Mesenchymal stem cell (in vitro differentiated cells and primary cell): ENCODE measurements around the gene NUDC.

Source experiments
- DNase-seq: peaks from one replicate; pipeline ENCODE4 v3.0.0-alpha.2; 2013
- H2AFZ ChIP-seq: one replicate; pipeline ENCODE4 v1.6.1; 2013; ENCODE audit warnings: low read depth, mild to moderate bottlenecking, control low read depth, inconsistent platforms, low read length, moderate library complexity
- H2AK5ac ChIP-seq: 2 replicates; pipeline ENCODE4 v1.6.1; 2013; ENCODE audit warnings: low read length, moderate library complexity, mild to moderate bottlenecking, inconsistent platforms; ENCODE audit not compliant: severe bottlenecking
- H2BK120ac ChIP-seq: one replicate; pipeline ENCODE4 v1.6.1; 2013; ENCODE audit warnings: low read depth, mild to moderate bottlenecking, inconsistent platforms, low read length, moderate library complexity
- H2BK12ac ChIP-seq, 2 experiments: one replicate each; pipeline ENCODE4 v1.6.1; 2013; ENCODE audit warnings: inconsistent platforms in 2 of 2, low read length in 2 of 2, mild to moderate bottlenecking in 2 of 2, moderate library complexity in 2 of 2, control low read depth in 1 of 2
- H2BK15ac ChIP-seq: one replicate; pipeline ENCODE4 v1.6.1; 2013; ENCODE audit warnings: mild to moderate bottlenecking, low read depth, inconsistent platforms; ENCODE audit not compliant: poor library complexity, severe bottlenecking
- H2BK5ac ChIP-seq: 2 replicates; pipeline ENCODE4 v1.6.1; 2013; ENCODE audit warnings: low read depth, mild to moderate bottlenecking, low read length, control low read depth, inconsistent platforms; ENCODE audit not compliant: poor library complexity, severe bottlenecking
- H3K14ac ChIP-seq, 2 experiments: one replicate each; pipeline ENCODE4 v1.6.1; 2013; ENCODE audit warnings: inconsistent platforms in 2 of 2, low read length in 2 of 2, control low read depth in 1 of 2, mild to moderate bottlenecking in 1 of 2, moderate library complexity in 1 of 2
- H3K18ac ChIP-seq, 2 experiments: one replicate each; pipeline ENCODE4 v1.6.1; 2013; ENCODE audit warnings: inconsistent platforms in 2 of 2, low read length in 2 of 2, control low read depth in 1 of 2, low read depth in 1 of 2, mild to moderate bottlenecking in 1 of 2
- H3K23ac ChIP-seq, 2 experiments: one replicate each; pipeline ENCODE4 v1.6.1; 2013; ENCODE audit warnings: inconsistent platforms in 2 of 2, low read length in 2 of 2, mild to moderate bottlenecking in 2 of 2, moderate library complexity in 2 of 2, control low read depth in 1 of 2
- H3K27ac ChIP-seq: 2 replicates; pipeline ENCODE4 v1.5.1; 2013; ENCODE audit warnings: mild to moderate bottlenecking, moderate library complexity, low read length, control low read depth, inconsistent platforms; ENCODE audit not compliant: poor library complexity, severe bottlenecking
- H3K27me3 ChIP-seq, 2 experiments: 2 replicates each; pipeline versions ENCODE4 v1.6.1 to v1.7.0; 2013; ENCODE audit warnings: low read length in 2 of 2, mild to moderate bottlenecking in 2 of 2, moderate library complexity in 2 of 2, control low read depth in 1 of 2, inconsistent platforms in 1 of 2; ENCODE audit not compliant: control insufficient read depth in 1 of 2, insufficient read depth in 1 of 2
- H3K36me3 ChIP-seq, 2 experiments: 2 replicates each; pipeline versions ENCODE4 v1.6.1 to v1.7.0; 2013; ENCODE audit warnings: low read length in 2 of 2, control low read depth in 1 of 2, inconsistent platforms in 1 of 2, low read depth in 1 of 2, mild to moderate bottlenecking in 1 of 2; ENCODE audit not compliant: insufficient read depth in 2 of 2, control insufficient read depth in 1 of 2
- H3K4ac ChIP-seq, 2 experiments: one replicate each; pipeline ENCODE4 v1.6.1; 2013; ENCODE audit warnings: inconsistent platforms in 2 of 2, low read length in 2 of 2, mild to moderate bottlenecking in 2 of 2, moderate library complexity in 2 of 2, control low read depth in 1 of 2, low read depth in 1 of 2
- H3K4me1 ChIP-seq: 2 replicates; pipeline ENCODE4 v1.6.1; 2013; ENCODE audit warnings: low read depth, low read length, control low read depth; ENCODE audit not compliant: control insufficient read depth, insufficient read depth
- H3K4me2 ChIP-seq: 2 replicates; pipeline ENCODE4 v1.6.1; 2013; ENCODE audit warnings: low read length, mild to moderate bottlenecking, inconsistent platforms; ENCODE audit not compliant: poor library complexity, severe bottlenecking
- H3K4me3 ChIP-seq, 2 experiments: 2 replicates each; pipeline versions ENCODE4 v1.5.1 to v1.7.0; 2013; ENCODE audit warnings: low read length in 2 of 2, mild to moderate bottlenecking in 2 of 2, control low read depth in 1 of 2, low read depth in 1 of 2; ENCODE audit not compliant: insufficient read depth in 1 of 2
- H3K79me1 ChIP-seq: replicated peaks from 2 replicates; pipeline ENCODE4 v1.6.1; 2013; ENCODE audit warnings: mild to moderate bottlenecking, control low read depth, low read length, inconsistent platforms; ENCODE audit not compliant: poor library complexity, severe bottlenecking
- H3K9ac ChIP-seq: 2 replicates; pipeline ENCODE4 v1.7.0; 2013; ENCODE audit warnings: mild to moderate bottlenecking, low read length, moderate library complexity
- H3K9me3 ChIP-seq: 2 replicates; pipeline ENCODE4 v1.7.0; 2013; ENCODE audit warnings: mild to moderate bottlenecking, low read length; ENCODE audit not compliant: control insufficient read depth
- H4K8ac ChIP-seq: one replicate; pipeline ENCODE4 v1.6.1; 2013; ENCODE audit warnings: inconsistent platforms, mild to moderate bottlenecking, low read length, moderate library complexity
- H4K91ac ChIP-seq: one replicate; pipeline ENCODE4 v1.6.1; 2013; ENCODE audit warnings: mild to moderate bottlenecking, low read length, inconsistent platforms
- WGBS: methylation state at CpG from one replicate; pipeline ENCODE4 v1.1.7; 2013; ENCODE audit warnings: mixed read lengths; 5-methylcytosine and 5-hydroxymethylcytosine counted together

The NUDC gene

GRCh38 chr1:26965628-26966027 lies 44.1 kb downstream of the NUDC start:
- Histone ChIP-seq H3K4me2 (no peak overlapping the region), H3K4me3 (no peak overlapping the region), H3K14ac (no peak overlapping the region), H3K27me3 (peaks cover 0 to 28% of the 10 kb centered on the region in 2 experiments), H3K79me1 (no peaks in the 10 kb centered on the region), H3K36me3 (no peaks in the 10 kb centered on the region), H3K9me3 (no peaks in the 10 kb centered on the region), H2AFZ (no peak overlapping the region), H3K4me1 (peaks cover under 1% of the 10 kb centered on the region), H2BK5ac (no peak overlapping the region), H2BK12ac (no peak overlapping the region), H4K91ac (no peak overlapping the region), H2BK15ac (peak overlapping the region; percentile 52), H3K4ac (no peak overlapping the region), H3K27ac (no peak overlapping the region), H2BK120ac (no peak overlapping the region), H3K9ac (no peak overlapping the region), H2AK5ac (no peak overlapping the region), H4K8ac (no peak overlapping the region), H3K18ac (no peak overlapping the region), H3K23ac (no peak overlapping the region)
- no peak for DNase-seq
- 98% methylated on average over 6 of the region's 9 CpGs for WGBS

- Histone ChIP-seq H2BK12ac (no peak overlapping the region), H3K18ac (no peak overlapping the region), H2AK5ac (no peak overlapping the region), H3K23ac (no peak overlapping the region), H2BK5ac (no peak overlapping the region), H2AFZ (no peak overlapping the region), H3K27me3 (peaks cover 0 to 30% of the 10 kb centered on the region in 2 experiments), H3K4ac (no peak overlapping the region), H3K9ac (no peak overlapping the region), H3K4me3 (no peak overlapping the region), H3K4me1 (peaks cover 14% of the 10 kb centered on the region), H3K14ac (no peak overlapping the region), H3K4me2 (no peak overlapping the region), H3K27ac (no peak overlapping the region), H4K8ac (no peak overlapping the region), H2BK15ac (no peak overlapping the region), H3K79me1 (no peaks in the 10 kb centered on the region), H3K36me3 (no peaks in the 10 kb centered on the region), H2BK120ac (no peak overlapping the region), H4K91ac (no peak overlapping the region), H3K9me3 (no peaks in the 10 kb centered on the region)
- WGBS: 90% methylated on average over 7 of the region's 7 CpGs
- no peak for DNase-seq
These were observed 49.3 kb downstream of the NUDC start for GRCh38 chr1:26970810-26971209.

GRCh38 chr1:26971590-26971989 lies 50.0 kb downstream of the NUDC start:
- Histone ChIP-seq H3K23ac (no peak overlapping the region), H3K18ac (peak overlapping the region; percentile 25 to 73), H4K8ac (peak overlapping the region; percentile 10), H3K4me2 (no peak overlapping the region), H3K4ac (peak overlapping the region in 1 of 2 experiments; percentile 54), H2AFZ (no peak overlapping the region), H3K14ac (no peak overlapping the region), H3K27ac (no peak overlapping the region), H2BK15ac (peak overlapping the region; percentile 6), H3K4me3 (no peak overlapping the region), H2AK5ac (peak overlapping the region; percentile 62), H3K9me3 (no peaks in the 10 kb centered on the region), H4K91ac (peak overlapping the region; percentile 8), H3K9ac (no peak overlapping the region), H3K4me1 (peaks cover 14% of the 10 kb centered on the region), H2BK120ac (no peak overlapping the region), H2BK12ac (peak overlapping the region in 1 of 2 experiments; percentile 51), H3K36me3 (no peaks in the 10 kb centered on the region), H3K79me1 (no peaks in the 10 kb centered on the region), H2BK5ac (no peak overlapping the region), H3K27me3 (peaks cover 0 to 27% of the 10 kb centered on the region in 2 experiments)
- 79% methylated on average over 3 of the region's 3 CpGs for WGBS
- no peak for DNase-seq

GRCh38 chr1:26972390-26972789 lies 50.8 kb downstream of the NUDC start:
- Histone ChIP-seq H4K8ac (peak overlapping the region; percentile 27), H3K27me3 (peaks cover 0 to 23% of the 10 kb centered on the region in 2 experiments), H3K4ac (peak overlapping the region in 1 of 2 experiments; percentile 0), H3K18ac (no peak overlapping the region), H2AFZ (no peak overlapping the region), H3K4me2 (no peak overlapping the region), H3K4me1 (peaks cover 14% of the 10 kb centered on the region), H3K23ac (no peak overlapping the region), H2BK5ac (no peak overlapping the region), H2AK5ac (no peak overlapping the region), H3K9ac (no peak overlapping the region), H3K36me3 (no peaks in the 10 kb centered on the region), H3K9me3 (no peaks in the 10 kb centered on the region), H2BK15ac (no peak overlapping the region), H3K79me1 (no peaks in the 10 kb centered on the region), H4K91ac (peak overlapping the region; percentile 8), H2BK12ac (peak overlapping the region; percentile 32 to 51), H2BK120ac (no peak overlapping the region), H3K4me3 (no peak overlapping the region), H3K14ac (no peak overlapping the region), H3K27ac (no peak overlapping the region)
- 38% methylated on average over 6 of the region's 6 CpGs for WGBS
- DNase-seq: no peak
